ENCODE data around the gene ROR1.
"Not testable (repeated sequence)": the region's sequence is repeated elsewhere in the genome, so short reads cannot be mapped to it uniquely, and the experiment has no call there.

ROR1 gene

GRCh38 chr1:63825111-63825510 lies 51.3 kb downstream of the ROR1 start:
- no peak for DNase-seq (ENCODE audit: low read depth)

DNA sequence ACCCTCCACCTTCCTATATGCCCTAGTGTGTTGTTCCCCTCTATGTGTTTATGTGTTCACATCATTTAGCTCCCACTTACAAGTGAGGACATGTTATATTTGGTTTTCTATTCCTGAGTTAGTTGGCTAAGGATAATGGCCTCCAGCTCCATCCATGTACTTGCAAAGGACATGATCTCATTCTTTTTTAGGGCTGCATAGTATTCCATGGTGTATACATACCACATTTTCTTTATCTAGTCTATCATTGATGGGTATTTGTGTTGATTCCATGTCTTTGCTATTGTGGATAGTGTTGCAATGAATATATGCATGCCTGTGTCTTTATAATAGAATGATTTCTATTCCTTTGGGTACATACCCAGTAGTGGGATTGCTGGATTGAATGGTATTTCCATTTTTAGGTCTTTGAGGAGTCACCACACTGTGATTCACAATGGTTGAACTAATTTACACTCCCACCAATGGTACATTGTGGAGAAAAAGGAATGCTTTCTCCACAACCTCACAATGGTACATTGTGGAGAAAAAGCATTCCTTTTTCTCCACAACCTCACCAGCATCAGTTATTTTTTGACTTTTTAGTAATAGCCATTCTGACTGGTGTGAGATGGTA lies 52.5 kb downstream of the ROR1 start:
- DNase-seq (ENCODE audit: low read depth) = not testable (repeated sequence)

GRCh38 chr1:63827411-63828321 lies 53.8 kb downstream of the ROR1 start:
- DNase-seq (ENCODE audit: low read depth) = no peak

DNA sequence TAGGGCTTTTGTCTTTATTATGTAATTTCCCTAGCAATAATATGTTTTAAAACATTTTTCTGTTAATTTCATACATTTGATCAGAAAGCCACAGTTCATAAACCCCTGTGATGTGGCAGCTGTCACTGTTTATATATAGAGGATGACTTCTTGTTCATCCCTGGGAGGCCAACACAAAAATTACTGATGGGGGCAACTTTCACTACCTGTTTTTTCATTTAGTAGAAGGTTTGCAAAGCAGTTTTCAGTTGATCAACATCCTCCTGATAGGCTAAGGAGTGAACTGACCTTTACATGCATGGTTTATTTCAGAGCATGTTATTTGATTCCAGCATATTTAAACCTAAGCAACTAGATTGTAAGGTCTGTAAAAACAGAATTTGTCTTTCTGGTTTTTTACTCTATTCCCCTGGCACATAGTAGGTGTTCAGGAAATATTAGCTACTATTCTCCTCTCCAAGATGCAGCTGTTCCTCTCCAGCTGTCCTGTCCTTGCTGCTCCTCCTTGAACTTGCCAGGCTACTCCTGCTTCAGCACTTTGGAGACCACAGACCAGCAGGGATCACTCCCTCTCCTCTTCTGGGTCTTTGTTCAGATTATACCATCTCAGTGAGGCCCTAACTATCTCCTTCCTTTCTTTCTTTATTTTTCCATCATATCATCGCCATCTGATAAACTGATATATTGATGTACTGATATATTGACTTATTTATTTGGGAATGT lies 54.7 kb downstream of the ROR1 start:
- DNase-seq (ENCODE audit: low read depth) = no peak

- no peak for DNase-seq (ENCODE audit: low read depth)
Observed at GRCh38 chr1:63829349-63830327, 55.8 kb downstream of the ROR1 start.

DNA sequence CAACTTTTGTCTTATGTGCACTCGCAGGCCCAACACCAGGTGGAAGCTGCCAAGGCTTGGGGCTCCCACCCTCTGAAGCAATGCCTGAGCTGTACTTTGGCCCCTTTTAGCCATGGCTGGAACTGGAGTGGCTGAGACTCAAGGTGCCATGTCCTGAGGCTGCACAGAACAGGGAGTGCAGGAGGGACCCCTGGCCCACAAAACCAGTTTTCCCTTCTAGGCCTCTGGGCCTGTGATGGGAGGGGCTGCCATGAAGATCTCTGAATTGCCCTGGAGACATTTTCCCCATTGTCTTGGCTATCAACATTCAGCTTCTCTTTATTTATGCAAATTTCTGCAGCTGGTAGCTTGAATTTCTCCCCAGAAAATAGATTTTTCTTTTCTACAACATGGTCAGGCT lies 57.6 kb downstream of the ROR1 start:
- DNase-seq (ENCODE audit: low read depth) = no peak

DNA sequence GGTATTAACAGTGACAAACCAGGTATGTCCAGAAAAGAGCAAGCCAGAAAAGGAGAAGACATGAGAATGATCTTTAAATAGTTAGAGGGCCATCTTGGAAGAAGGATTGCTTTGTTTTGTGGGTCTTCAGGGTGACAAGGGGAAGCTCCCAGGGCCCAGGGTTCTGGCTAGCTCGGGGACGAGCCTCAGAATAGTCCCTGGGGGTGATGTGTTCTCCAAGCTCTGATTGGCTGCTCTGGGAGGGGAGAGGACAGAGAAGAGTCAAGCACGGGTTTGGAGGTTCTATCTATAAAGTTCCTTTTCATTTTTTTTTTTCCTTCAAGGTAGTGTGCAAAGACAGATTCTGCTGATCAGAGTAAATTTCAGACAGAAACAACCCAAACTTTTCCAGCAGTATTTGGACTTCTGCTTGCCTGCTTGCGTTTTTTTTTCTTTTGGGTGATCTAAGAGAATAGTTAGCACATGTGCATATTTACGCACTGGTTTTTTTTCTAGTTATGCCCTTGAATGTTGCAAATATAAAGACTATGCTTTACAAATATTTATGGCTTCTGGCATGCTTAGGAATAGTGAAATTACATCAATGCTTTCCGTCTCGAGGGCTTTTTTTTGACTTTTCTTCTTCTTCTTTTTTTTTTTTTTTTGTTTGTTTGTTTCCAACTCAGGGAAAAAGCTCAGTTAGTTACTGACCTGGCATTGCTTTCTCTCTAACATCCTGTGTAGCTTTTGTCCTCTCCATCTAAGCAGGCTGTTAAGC lies 59.7 kb downstream of the ROR1 start:
- DNase-seq (ENCODE audit: low read depth) = no peak

GRCh38 chr1:63835128-63835527 lies 61.3 kb downstream of the ROR1 start:
- DNase-seq (ENCODE audit: low read depth) = no peak

DNA sequence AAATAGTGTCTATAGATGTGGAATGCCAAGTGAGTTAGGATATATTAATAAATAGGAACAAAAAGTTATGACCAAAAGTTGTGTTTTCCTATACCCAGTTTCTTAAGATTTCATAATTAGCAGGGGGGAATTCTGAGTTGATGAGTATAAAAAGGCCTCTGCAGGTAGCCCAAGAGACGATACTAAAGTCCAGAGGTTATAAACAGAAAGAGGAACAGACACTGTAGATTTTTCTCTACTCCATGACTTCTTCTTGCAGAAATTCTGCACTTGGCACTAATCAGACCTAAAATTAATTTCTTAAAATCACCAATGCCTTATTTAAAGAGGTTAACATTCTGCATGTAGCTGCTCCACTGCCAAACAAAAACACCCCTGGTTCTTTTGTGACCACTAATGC lies 62.6 kb downstream of the ROR1 start:
- DNase-seq (ENCODE audit: low read depth) = no peak

GRCh38 chr1:63836830-63837229 lies 63.0 kb downstream of the ROR1 start:
- no peak for DNase-seq (ENCODE audit: low read depth)

DNA sequence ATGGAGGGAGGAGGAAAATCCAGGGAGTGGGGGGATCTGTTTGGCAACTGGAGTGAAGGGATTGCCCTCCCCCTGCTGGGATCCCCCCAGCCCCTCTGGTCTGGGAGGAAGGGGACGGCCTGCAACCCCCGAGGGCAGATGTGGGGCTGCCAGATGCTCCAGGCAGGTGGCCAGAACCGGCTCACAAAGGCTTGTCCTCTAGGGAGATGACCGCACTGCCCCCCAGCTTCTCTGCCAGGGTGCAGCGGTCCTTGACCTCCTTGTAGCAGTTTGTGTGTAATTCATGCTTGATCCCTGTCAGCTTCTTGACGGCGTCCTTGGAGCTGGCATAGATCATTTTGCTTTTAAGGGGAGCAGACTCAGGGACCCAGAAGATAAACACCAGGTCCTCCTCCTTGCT lies 69.2 kb downstream of the ROR1 start:
- DNase-seq (ENCODE audit: low read depth) = no peak

- DNase-seq (ENCODE audit: low read depth) = no peak
Observed at GRCh38 chr1:63843884-63844283, 70.1 kb downstream of the ROR1 start.

- DNase-seq (ENCODE audit: low read depth) = no peak
Observed at GRCh38 chr1:63845346-63845745, 71.5 kb downstream of the ROR1 start.

DNA sequence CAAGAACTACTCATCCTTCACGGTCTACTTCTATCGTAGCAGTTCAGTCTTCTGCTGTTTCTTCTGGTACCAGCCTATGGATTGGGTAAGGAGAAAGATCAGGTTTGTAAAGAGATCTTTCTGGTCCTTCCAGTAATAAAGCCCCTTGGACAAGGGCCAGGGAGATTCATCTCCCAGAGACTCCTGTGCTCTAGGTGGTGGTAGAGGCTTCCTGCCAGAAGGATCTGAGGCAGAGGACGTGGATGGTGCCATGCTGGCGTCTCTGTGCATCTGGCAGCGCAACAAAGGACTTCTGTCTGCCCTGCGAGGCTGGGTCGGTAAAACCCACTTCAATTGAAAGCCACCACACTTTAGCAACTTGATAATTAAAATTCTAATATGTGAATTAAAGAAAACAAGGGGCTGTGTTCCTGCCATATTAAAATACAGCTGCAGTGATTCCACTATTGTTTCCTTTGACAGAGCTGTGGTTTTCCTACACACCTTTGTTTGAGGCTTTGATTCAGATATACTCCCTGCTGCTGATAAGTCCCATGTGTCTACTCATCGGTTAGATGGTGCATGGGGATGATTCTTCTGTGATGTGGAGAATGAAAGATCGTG lies 73.6 kb downstream of the ROR1 start:
- no peak for DNase-seq (ENCODE audit: low read depth)

GRCh38 chr1:63848733-63849132 lies 74.9 kb downstream of the ROR1 start:
- DNase-seq (ENCODE audit: low read depth) = no peak

- no peak for DNase-seq (ENCODE audit: low read depth)
Observed at GRCh38 chr1:63849149-63849548, 75.3 kb downstream of the ROR1 start.

GRCh38 chr1:63854091-63854490 lies 80.3 kb downstream of the ROR1 start:
- DNase-seq (ENCODE audit: low read depth) = no peak

GRCh38 chr1:63855942-63856341 lies 82.1 kb downstream of the ROR1 start:
- no peak for DNase-seq (ENCODE audit: low read depth)

- no peak for DNase-seq (ENCODE audit: low read depth)
Observed at GRCh38 chr1:63856924-63857323, 83.1 kb downstream of the ROR1 start.

GRCh38 chr1:63857478-63857877 lies 83.7 kb downstream of the ROR1 start:
- no peak for DNase-seq (ENCODE audit: low read depth)

- no peak for DNase-seq (ENCODE audit: low read depth)
Observed at GRCh38 chr1:63858153-63858552, 84.3 kb downstream of the ROR1 start.
